G401 (cell line): ENCODE results near the gene NUDT2. TPM values are rescaled to one million over a fixed set of nuclear protein-coding genes. Genes with fewer than 3 reads are reported as not detected.
A peak's percentile ranks its signal among the peaks of the same experiment; 100 is the strongest.
"Not testable (repeated sequence)": the region's sequence is repeated elsewhere in the genome, so short reads cannot be mapped to it uniquely, and the experiment has no call there.

ENCODE experiments used
- DNase-seq: peaks from one replicate; pipeline ENCODE4 v3.0.0-alpha.2; 2015; ENCODE audit warnings: low spot score
- in situ Hi-C: cut with HindIII; loops from 2 replicates; pipeline ENCODE4 v1.10.0; 2016; ENCODE audit warnings: low sequenced_read_pairs, mixed read lengths
- total RNA-seq: library from RNA; depleted of rRNA; stranded (reverse); fragments of >200 nt; shearing (Covaris generic); gene quantifications from 2 replicates; pipeline ENCODE4 v1.2.3, GENCODE V29; 2014

NUDT2 gene
- total RNA-seq, 1 experiment from 2014 or later: 27.5 TPM

GRCh38 chr9:34366365-34366764 is 37.0 kb downstream of the NUDT2 start:
- in situ Hi-C loops: no loop called here
- no peak for DNase-seq

GRCh38 chr9:34367751-34368410 is 38.5 kb downstream of the NUDT2 start:
- in situ Hi-C loops, DNase-seq: not testable (repeated sequence)

GRCh38 chr9:34368796-34369195 is 39.4 kb downstream of the NUDT2 start:
- in situ Hi-C loops, DNase-seq: not testable (repeated sequence)

GRCh38 chr9:34369636-34370035 is 40.3 kb downstream of the NUDT2 start:
- no peak for DNase-seq
- in situ Hi-C loops: no loop called here

- in situ Hi-C loops: no loop called here
- DNase-seq: no peak
Measured at GRCh38 chr9:34370335-34370969, 41.1 kb downstream of the NUDT2 start.

GRCh38 chr9:34370970-34371880 is 41.9 kb downstream of the NUDT2 start:
- no peak for DNase-seq
- in situ Hi-C loops: no loop called here

- no peak for DNase-seq
- in situ Hi-C loops: no loop called here
Measured at GRCh38 chr9:34371886-34372466, 42.6 kb downstream of the NUDT2 start.

- in situ Hi-C loops: no loop called here
- DNase-seq: peak; percentile 25
Measured at GRCh38 chr9:34372467-34373011, 43.2 kb downstream of the NUDT2 start.

- DNase-seq: no peak
- in situ Hi-C loops: no loop called here
Measured at GRCh38 chr9:34373749-34374148, 44.4 kb downstream of the NUDT2 start.

- in situ Hi-C loops: no loop called here
- no peak for DNase-seq
Measured at GRCh38 chr9:34374339-34374738, 45.0 kb downstream of the NUDT2 start.

- no peak for DNase-seq
Measured at GRCh38 chr9:34374905-34375552, 45.7 kb downstream of the NUDT2 start.

GRCh38 chr9:34375901-34376595 is 46.7 kb downstream of the NUDT2 start:
- in situ Hi-C loops: no loop called here
- DNase-seq: peak; percentile 46

More at GRCh38 chr9:34374905-34375552, 45.7 kb downstream of the NUDT2 start:
- in situ Hi-C loops: no loop called here

GRCh38 chr9:34376596-34377403 is 47.4 kb downstream of the NUDT2 start, which contains the start of gene MYORG:
Gene MYORG, minus strand, starts transcription at chr9:34376898. Its CDS starts 3,955 bp downstream, at chr9:34372943.
- in situ Hi-C loops: no loop called here
- peak; percentile 94 for DNase-seq

- in situ Hi-C loops: no loop called here
- DNase-seq: no peak
Measured at GRCh38 chr9:34377404-34377746, 48.0 kb downstream of the NUDT2 start.

GRCh38 chr9:34378376-34379060 is 49.1 kb downstream of the NUDT2 start:
- no peak for DNase-seq
- in situ Hi-C loops: no loop called here

GRCh38 chr9:34379334-34380033 is 50.1 kb downstream of the NUDT2 start:
- in situ Hi-C loops: no loop called here
- peak; percentile 69 for DNase-seq
